ENCODE results near the gene GNB3.
A peak's percentile ranks its signal among the peaks of the same experiment; 100 is the strongest.
"Not testable (repeated sequence)": the region's sequence is repeated elsewhere in the genome, so short reads cannot be mapped to it uniquely, and the experiment has no call there.

Gene GNB3

GRCh38 chr12:6869049-6870021, 28.6 kb downstream of the GNB3 start:
- peaks cover 57% of the 10 kb centered on the region for H3K4me1 Mint-ChIP-seq (ENCODE audit: low read depth)

GRCh38 chr12:6870304-6870703, 29.6 kb downstream of the GNB3 start:
- H3K36me3 Mint-ChIP-seq (ENCODE audit: low read depth), result peaks cover 85% of the 10 kb centered on the region
- not testable (repeated sequence) for DNase-seq, H3K9me3 Mint-ChIP-seq, H3K27me3 Mint-ChIP-seq
- peak overlapping the region; percentile 95 for H3K4me3 Mint-ChIP-seq
- H3K27ac Mint-ChIP-seq, result peak overlapping the region; percentile 97
- peaks cover 60% of the 10 kb centered on the region for H3K4me1 Mint-ChIP-seq (ENCODE audit: low read depth)

More at GRCh38 chr12:6869049-6870021, 28.6 kb downstream of the GNB3 start:
- Mint-ChIP-seq H3K27ac (peak overlapping the region; percentile 97), H3K4me3 (peak overlapping the region; percentile 95), H3K36me3 (ENCODE audit: low read depth) (peaks cover 86% of the 10 kb centered on the region), H3K9me3 (no peaks in the 10 kb centered on the region), H3K27me3 (no peaks in the 10 kb centered on the region)
- peak; percentile 87 for DNase-seq

- H3K27me3 Mint-ChIP-seq, result no peaks in the 10 kb centered on the region
- peak overlapping the region; percentile 97 for H3K27ac Mint-ChIP-seq
- DNase-seq, result peak; percentile 60
- peak overlapping the region; percentile 95 for H3K4me3 Mint-ChIP-seq
- H3K36me3 Mint-ChIP-seq (ENCODE audit: low read depth), result peaks cover 83% of the 10 kb centered on the region
- peaks cover 60% of the 10 kb centered on the region for H3K4me1 Mint-ChIP-seq (ENCODE audit: low read depth)
- H3K9me3 Mint-ChIP-seq, result no peaks in the 10 kb centered on the region
These were observed 30.6 kb downstream of the GNB3 start for GRCh38 chr12:6871052-6871957.

GRCh38 chr12:6872073-6873048, 31.6 kb downstream of the GNB3 start:
- H3K4me3 Mint-ChIP-seq, result peak overlapping the region; percentile 95
- H3K36me3 Mint-ChIP-seq (ENCODE audit: low read depth), result peaks cover 85% of the 10 kb centered on the region
- no peaks in the 10 kb centered on the region for H3K27me3 Mint-ChIP-seq
- H3K9me3 Mint-ChIP-seq, result no peaks in the 10 kb centered on the region
- peak; percentile 93 for DNase-seq
- H3K27ac Mint-ChIP-seq, result peak overlapping the region; percentile 97
- H3K4me1 Mint-ChIP-seq (ENCODE audit: low read depth), result peaks cover 52% of the 10 kb centered on the region

- Mint-ChIP-seq H3K27ac (peak within 1 kb of the TSS; percentile 97), H3K27me3 (no peaks in the 10 kb centered on the region), H3K36me3 (ENCODE audit: low read depth) (peaks cover 83% of the 10 kb centered on the region), H3K4me3 (peak within 1 kb of the TSS; percentile 95), H3K4me1 (ENCODE audit: low read depth) (peaks cover 52% of the 10 kb centered on the region), H3K9me3 (no peaks in the 10 kb centered on the region)
- DNase-seq, result peak; percentile 100
These were observed 32.6 kb downstream of the GNB3 start, which contains the start of gene SPSB2 for GRCh38 chr12:6873094-6874014. SPSB2 (minus strand) TSS chr12:6873303; CDS start chr12:6872901, 402 bp downstream.

- not testable (repeated sequence) for DNase-seq, H3K27me3 Mint-ChIP-seq, H3K9me3 Mint-ChIP-seq
- peak overlapping the region; percentile 80 for H3K4me3 Mint-ChIP-seq
- peaks cover 46% of the 10 kb centered on the region for H3K4me1 Mint-ChIP-seq (ENCODE audit: low read depth)
- H3K27ac Mint-ChIP-seq, result peak overlapping the region; percentile 89
- peaks cover 79% of the 10 kb centered on the region for H3K36me3 Mint-ChIP-seq (ENCODE audit: low read depth)
These were observed 33.3 kb downstream of the GNB3 start for GRCh38 chr12:6874015-6874368.

GRCh38 chr12:6879824-6880223, 39.1 kb downstream of the GNB3 start:
- H3K27ac Mint-ChIP-seq, result peak overlapping the region; percentile 44
- H3K4me1 Mint-ChIP-seq (ENCODE audit: low read depth); H3K9me3 Mint-ChIP-seq; H3K27me3 Mint-ChIP-seq; H3K4me3 Mint-ChIP-seq; DNase-seq: not testable (repeated sequence)
- peaks cover 55% of the 10 kb centered on the region for H3K36me3 Mint-ChIP-seq (ENCODE audit: low read depth)

GRCh38 chr12:6883252-6883651, 42.5 kb downstream of the GNB3 start:
- H3K27ac Mint-ChIP-seq, result no peak overlapping the region
- no peaks in the 10 kb centered on the region for H3K4me1 Mint-ChIP-seq (ENCODE audit: low read depth)
- H3K36me3 Mint-ChIP-seq (ENCODE audit: low read depth), result peaks cover 43% of the 10 kb centered on the region
- H3K27me3 Mint-ChIP-seq, result no peaks in the 10 kb centered on the region
- DNase-seq, result no peak
- no peak overlapping the region for H3K4me3 Mint-ChIP-seq
- no peaks in the 10 kb centered on the region for H3K9me3 Mint-ChIP-seq

- Mint-ChIP-seq H3K27ac (no peak overlapping the region), H3K4me1 (ENCODE audit: low read depth) (no peaks in the 10 kb centered on the region), H3K27me3 (no peaks in the 10 kb centered on the region), H3K36me3 (ENCODE audit: low read depth) (peaks cover 43% of the 10 kb centered on the region), H3K4me3 (no peak overlapping the region), H3K9me3 (no peaks in the 10 kb centered on the region)
- no peak for DNase-seq
These were observed 43.0 kb downstream of the GNB3 start for GRCh38 chr12:6883683-6884082.

GRCh38 chr12:6884539-6884938, 43.8 kb downstream of the GNB3 start:
- Mint-ChIP-seq H3K9me3 (no peaks in the 10 kb centered on the region), H3K27ac (no peak overlapping the region), H3K36me3 (ENCODE audit: low read depth) (peaks cover 40% of the 10 kb centered on the region), H3K4me3 (no peak overlapping the region), H3K27me3 (no peaks in the 10 kb centered on the region), H3K4me1 (ENCODE audit: low read depth) (no peaks in the 10 kb centered on the region)
- no peak for DNase-seq

GRCh38 chr12:6886206-6886999, 45.7 kb downstream of the GNB3 start:
- peaks cover 44% of the 10 kb centered on the region for H3K36me3 Mint-ChIP-seq (ENCODE audit: low read depth)
- not testable (repeated sequence) for H3K27me3 Mint-ChIP-seq; H3K9me3 Mint-ChIP-seq; H3K27ac Mint-ChIP-seq; H3K4me3 Mint-ChIP-seq; H3K4me1 Mint-ChIP-seq (ENCODE audit: low read depth); DNase-seq

- Mint-ChIP-seq H3K27me3 (no peaks in the 10 kb centered on the region), H3K27ac (no peak overlapping the region), H3K4me3 (no peak overlapping the region), H3K9me3 (no peaks in the 10 kb centered on the region), H3K4me1 (ENCODE audit: low read depth) (peaks cover 18% of the 10 kb centered on the region), H3K36me3 (ENCODE audit: low read depth) (peaks cover 41% of the 10 kb centered on the region)
- no peak for DNase-seq
These were observed 46.7 kb downstream of the GNB3 start for GRCh38 chr12:6887460-6887859.
